ENCODE results near the gene LMF1. TPM values are rescaled to one million over a fixed set of nuclear protein-coding genes. Genes with fewer than 3 reads are reported as not detected.

Gene LMF1
- total RNA-seq, 6 donors from 2014 or later = 20.3 to 147 (median 28.2) TPM

- no peak for ATAC-seq (ENCODE audit: low FRiP score in 2 of 2)
- DNase-seq = peak in 1 of 2 donors; percentile 79
- peaks cover 0 to 43% (median 18%) of the 10 kb centered on the region in 4 donors for H3K36me3 ChIP-seq
Measured at GRCh38 chr16:909281-910000, 61.3 kb downstream of the LMF1 start.

GRCh38 chr16:908526-909155 is 62.1 kb downstream of the LMF1 start:
- no peak for TF ChIP-seq CTCF (IDR thresholded peaks at IDR 0.05)
- no peak for TF ChIP-seq POLR2A (IDR thresholded peaks at IDR 0.05)
- TF ChIP-seq POLR2AphosphoS5 (IDR thresholded peaks at IDR 0.05) = no peak
- no peak for TF ChIP-seq EP300 (IDR thresholded peaks at IDR 0.05)
- Histone ChIP-seq H3K4me3 (no peak overlapping the region), H3K27me3 (no peaks in the 10 kb centered on the region), H3K4me1 (no peaks in the 10 kb centered on the region), H3K36me3 (peaks cover 0 to 43% (median 18%) of the 10 kb centered on the region in 4 donors), H3K9me3 (peaks cover 0 to 4% (median 1%) of the 10 kb centered on the region in 4 donors), H3K27ac (no peak overlapping the region)
- WGBS, 2 donors = 72 to 93% methylated on average over 3 to 14 of the region's 15 CpGs
- DNase-seq = peak in 1 of 2 donors; percentile 60
- ATAC-seq (ENCODE audit: low FRiP score in 2 of 2) = no peak

More at GRCh38 chr16:909281-910000, 61.3 kb downstream of the LMF1 start:
- H3K27me3 ChIP-seq = no peaks in the 10 kb centered on the region
- TF ChIP-seq EP300 (IDR thresholded peaks at IDR 0.05) (no peak), POLR2A (IDR thresholded peaks at IDR 0.05) (no peak), CTCF (IDR thresholded peaks at IDR 0.05) (no peak), POLR2AphosphoS5 (IDR thresholded peaks at IDR 0.05) (no peak)
- peaks cover 0 to 4% (median 1%) of the 10 kb centered on the region in 4 donors for H3K9me3 ChIP-seq
- 97 to 98% methylated on average over 32 to 45 of the region's 45 CpGs for WGBS, 2 donors
- H3K4me1 ChIP-seq = no peaks in the 10 kb centered on the region
- no peak overlapping the region for H3K27ac ChIP-seq
- H3K4me3 ChIP-seq = no peak overlapping the region

GRCh38 chr16:907842-908241 is 62.9 kb downstream of the LMF1 start:
- Histone ChIP-seq H3K4me1 (no peaks in the 10 kb centered on the region), H3K36me3 (peaks cover 0 to 43% (median 18%) of the 10 kb centered on the region in 4 donors), H3K9me3 (peaks cover 0 to 4% (median 1%) of the 10 kb centered on the region in 4 donors), H3K27me3 (no peaks in the 10 kb centered on the region), H3K4me3 (no peak overlapping the region), H3K27ac (no peak overlapping the region)
- TF ChIP-seq POLR2A (IDR thresholded peaks at IDR 0.05) (no peak), EP300 (IDR thresholded peaks at IDR 0.05) (no peak), POLR2AphosphoS5 (IDR thresholded peaks at IDR 0.05) (no peak), CTCF (IDR thresholded peaks at IDR 0.05) (no peak)
- ATAC-seq (ENCODE audit: low FRiP score in 2 of 2) (no peak), DNase-seq (peak in 1 of 2 donors; percentile 55)
- WGBS, 2 donors = 96 to 100% methylated on average over 5 to 7 of the region's 7 CpGs

- no peak for ATAC-seq (ENCODE audit: low FRiP score in 2 of 2)
- Histone ChIP-seq H3K36me3 (peaks cover 0 to 43% (median 18%) of the 10 kb centered on the region in 4 donors), H3K27ac (no peak overlapping the region), H3K27me3 (no peaks in the 10 kb centered on the region), H3K9me3 (peaks cover 0 to 4% (median 1%) of the 10 kb centered on the region in 4 donors), H3K4me1 (no peaks in the 10 kb centered on the region), H3K4me3 (no peak overlapping the region)
- TF ChIP-seq EP300 (IDR thresholded peaks at IDR 0.05) = no peak
- TF ChIP-seq POLR2AphosphoS5 (IDR thresholded peaks at IDR 0.05) = no peak
- TF ChIP-seq CTCF (IDR thresholded peaks at IDR 0.05) = no peak
- no peak for TF ChIP-seq POLR2A (IDR thresholded peaks at IDR 0.05)
- DNase-seq = peak in 1 of 2 donors; percentile 45
- 98% methylated on average over 15 of the region's 15 CpGs for WGBS, 2 donors
Measured at GRCh38 chr16:907361-907760, 63.4 kb downstream of the LMF1 start.

Measured in upper lobe of left lung (tissue), 6 donors.